Kasumi-1 (cell line): ENCODE data around the gene KRTAP17-1.
A peak's percentile ranks its signal among the peaks of the same experiment; 100 is the strongest.

Experiments used
- DNase-seq, 2 experiments: peaks; one replicate each; lab custom pipeline; 2025; lab: John Stamatoyannopoulos, UW

Gene KRTAP17-1

DNA sequence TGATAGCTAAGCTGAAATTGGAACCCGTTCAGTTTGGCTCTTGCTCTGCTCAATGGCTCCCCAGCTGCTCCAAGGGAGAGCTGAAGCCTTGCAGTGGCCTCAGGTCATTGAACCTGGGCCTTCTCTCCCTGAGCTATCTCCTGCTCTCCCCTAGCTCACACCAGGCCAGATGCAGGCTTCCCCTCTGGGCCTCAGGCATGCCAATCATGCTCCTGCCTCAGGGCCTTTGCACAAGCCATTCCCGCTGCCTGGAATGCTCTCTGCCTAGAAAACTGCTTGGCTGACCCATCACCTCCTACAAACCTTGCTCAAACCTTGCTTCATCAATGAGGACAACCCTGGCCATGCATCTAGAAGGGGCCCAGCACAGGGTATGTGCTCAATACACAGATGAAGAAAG lies 16.7 kb upstream of the KRTAP17-1 start:
- DNase-seq, result no peak

- no peak for DNase-seq
These were observed 16.1 kb upstream of the KRTAP17-1 start for GRCh38 chr17:41331606-41332005.

- DNase-seq, result peak in 1 of 2 experiments; percentile 1
These were observed 13.9 kb upstream of the KRTAP17-1 start for GRCh38 chr17:41329279-41329948.

- DNase-seq, result no peak
These were observed 12.7 kb upstream of the KRTAP17-1 start for GRCh38 chr17:41328207-41328606.

DNA sequence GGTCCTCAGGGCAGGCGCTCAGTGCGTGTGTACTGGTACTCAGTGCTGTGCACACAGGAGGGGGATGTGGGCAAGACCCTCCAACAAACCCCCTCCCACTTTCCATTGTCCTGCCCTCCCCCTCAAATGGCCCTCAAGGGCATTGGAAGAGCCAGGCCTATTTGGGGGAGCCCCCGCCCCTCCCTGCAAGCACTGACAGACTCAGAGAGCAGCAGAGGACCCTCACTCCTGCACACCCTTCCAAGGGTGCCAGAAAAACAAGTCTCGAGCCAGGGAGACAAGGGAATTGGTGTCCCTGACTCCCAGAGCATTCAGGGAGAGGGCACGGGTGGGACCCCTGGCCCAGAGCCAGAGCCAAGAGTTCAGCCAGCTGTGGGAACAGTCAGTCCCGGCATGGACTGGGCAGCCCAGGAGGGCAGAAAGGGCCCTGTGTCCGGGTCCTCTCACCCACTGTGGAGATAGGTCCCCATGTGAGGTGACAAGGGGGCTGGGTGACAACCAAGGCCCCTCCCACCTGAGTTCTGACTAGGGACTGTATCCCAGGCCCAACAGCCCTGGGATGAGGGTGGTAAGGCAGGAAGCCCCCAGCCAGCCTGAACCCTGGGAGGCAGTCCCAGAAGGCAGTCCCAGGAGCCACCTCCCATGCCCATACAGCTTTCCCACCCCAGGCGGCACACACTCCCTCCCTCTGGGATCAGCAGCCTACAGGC lies 12.1 kb upstream of the KRTAP17-1 start:
- DNase-seq, result no peak

DNA sequence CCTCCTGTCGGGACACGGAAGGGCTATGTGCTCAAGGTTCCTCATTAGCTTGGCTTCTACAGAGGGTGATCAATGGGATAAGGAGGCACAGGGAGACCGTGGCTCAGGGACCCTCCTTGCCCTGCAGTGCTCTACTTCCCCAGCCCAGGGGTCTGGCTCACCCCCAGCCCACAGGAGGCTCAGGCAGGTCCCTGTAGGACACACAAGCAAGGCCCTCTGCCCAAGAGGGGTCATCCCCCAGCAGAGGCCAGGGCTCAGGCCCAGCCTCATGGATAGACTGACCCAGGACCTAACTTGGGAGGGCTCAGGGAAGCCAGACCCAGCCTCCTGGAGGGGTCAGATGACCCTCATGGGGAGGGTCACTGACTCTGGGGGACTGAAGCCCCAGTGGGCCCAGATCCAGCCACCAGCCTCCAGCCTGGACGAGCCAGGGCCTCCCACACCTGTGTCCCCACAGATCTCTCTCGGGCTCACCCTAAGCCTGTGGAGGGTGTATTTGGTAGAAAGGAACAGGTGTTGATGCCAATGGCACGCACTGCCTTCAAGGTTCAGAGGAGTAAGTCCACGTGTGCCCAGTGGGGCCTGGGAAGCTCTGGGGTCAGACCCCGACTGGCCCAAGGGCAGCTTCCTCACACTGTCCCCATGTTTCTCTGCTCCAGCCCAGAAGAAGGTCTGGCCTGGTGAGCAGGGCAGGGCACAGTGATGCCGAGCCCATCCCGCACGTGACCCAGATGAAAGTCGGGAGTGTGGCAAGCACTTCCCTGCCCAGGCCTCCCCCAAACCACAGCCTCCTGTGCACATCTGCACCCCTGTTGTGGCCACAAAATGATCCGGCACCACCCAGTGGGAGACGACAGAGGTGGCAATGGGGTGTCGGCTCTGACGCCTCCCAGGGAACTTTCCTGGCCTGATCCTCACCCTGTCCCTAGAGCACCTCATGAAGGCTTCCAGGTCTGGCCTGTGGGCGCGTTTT lies 10.9 kb upstream of the KRTAP17-1 start:
- no peak for DNase-seq

DNA sequence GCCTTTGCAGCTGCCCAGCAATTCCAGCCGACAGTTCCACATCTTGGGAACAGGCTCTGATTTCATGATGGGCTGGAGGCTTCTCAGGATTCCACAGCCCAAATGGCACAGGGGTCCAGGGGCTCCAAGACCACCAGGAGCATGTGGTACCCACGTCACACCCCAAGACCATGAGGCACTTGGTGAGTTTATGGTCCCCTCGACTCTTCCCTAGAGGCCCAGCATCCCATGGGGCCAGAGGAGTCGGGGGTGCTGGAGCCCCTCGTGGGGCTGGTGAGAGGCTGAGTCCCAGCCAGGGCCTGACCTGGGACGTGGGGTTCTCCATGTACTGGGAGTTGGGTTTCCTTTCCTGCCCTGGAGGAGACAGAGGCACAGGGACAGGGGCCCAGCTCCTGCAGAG lies 10.1 kb upstream of the KRTAP17-1 start:
- no peak for DNase-seq

DNA sequence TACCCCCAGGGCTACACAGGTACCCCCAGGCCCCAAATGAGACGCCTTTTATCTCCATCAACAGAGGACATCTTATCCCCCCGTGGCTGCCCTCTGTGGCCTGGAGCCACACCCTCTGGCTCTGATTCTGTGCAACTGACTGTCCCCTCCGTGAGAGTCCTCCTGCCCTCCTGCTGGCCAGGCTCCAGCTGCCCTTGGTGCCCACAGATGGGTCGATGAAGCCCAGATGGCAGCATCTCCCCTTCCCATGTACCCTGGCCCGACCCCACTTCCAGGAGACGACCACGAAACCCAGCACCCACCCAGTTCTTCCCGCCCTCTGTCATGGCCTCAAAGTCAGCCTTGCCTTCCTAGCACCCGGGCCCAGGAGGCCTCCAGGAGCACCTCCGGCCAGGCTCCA lies 9.6 kb upstream of the KRTAP17-1 start:
- DNase-seq, result no peak

DNA sequence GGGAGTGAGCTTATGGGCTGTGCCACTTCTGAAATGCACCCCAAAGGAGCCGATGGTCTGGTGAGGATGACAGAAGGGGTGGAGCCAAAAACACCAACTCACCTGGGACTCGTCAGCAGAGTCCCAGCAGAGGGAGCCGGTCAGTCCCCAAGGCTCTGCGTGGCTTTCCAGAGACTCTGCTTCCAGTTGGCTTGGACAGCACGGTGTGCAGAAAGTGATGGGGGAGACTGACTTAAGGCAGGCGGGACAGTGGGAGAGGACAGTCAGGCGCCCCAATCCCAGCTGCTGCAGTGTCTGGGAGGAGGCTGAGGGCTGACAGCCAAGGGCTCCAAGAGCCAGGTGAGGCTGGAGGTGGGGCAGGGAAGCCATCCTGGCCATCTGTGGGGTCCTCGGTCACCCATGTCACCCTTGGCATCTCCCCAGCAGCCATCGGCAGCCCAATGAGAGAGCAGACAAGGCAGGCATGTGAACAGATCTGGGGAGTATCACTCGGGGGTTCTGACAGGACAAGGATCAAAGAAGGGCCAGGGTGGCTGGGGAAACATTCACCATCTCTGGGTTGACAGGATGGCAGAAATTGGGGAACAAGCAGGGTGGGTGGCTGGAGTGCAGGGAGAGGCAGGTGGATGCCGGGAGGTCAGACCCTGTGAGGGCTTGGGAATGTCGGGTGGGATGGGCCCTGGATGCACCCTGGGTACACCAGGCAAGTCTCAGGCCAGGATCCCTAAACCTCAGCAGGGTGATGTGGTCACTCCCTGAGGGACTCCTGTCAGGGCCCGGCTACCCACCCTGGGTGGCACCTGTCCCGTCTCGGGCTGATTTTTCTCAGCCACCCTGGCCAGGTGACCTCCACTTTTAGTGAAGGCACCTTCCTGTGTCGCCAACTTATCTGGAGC lies 8.9 kb upstream of the KRTAP17-1 start:
- DNase-seq, result no peak

DNA sequence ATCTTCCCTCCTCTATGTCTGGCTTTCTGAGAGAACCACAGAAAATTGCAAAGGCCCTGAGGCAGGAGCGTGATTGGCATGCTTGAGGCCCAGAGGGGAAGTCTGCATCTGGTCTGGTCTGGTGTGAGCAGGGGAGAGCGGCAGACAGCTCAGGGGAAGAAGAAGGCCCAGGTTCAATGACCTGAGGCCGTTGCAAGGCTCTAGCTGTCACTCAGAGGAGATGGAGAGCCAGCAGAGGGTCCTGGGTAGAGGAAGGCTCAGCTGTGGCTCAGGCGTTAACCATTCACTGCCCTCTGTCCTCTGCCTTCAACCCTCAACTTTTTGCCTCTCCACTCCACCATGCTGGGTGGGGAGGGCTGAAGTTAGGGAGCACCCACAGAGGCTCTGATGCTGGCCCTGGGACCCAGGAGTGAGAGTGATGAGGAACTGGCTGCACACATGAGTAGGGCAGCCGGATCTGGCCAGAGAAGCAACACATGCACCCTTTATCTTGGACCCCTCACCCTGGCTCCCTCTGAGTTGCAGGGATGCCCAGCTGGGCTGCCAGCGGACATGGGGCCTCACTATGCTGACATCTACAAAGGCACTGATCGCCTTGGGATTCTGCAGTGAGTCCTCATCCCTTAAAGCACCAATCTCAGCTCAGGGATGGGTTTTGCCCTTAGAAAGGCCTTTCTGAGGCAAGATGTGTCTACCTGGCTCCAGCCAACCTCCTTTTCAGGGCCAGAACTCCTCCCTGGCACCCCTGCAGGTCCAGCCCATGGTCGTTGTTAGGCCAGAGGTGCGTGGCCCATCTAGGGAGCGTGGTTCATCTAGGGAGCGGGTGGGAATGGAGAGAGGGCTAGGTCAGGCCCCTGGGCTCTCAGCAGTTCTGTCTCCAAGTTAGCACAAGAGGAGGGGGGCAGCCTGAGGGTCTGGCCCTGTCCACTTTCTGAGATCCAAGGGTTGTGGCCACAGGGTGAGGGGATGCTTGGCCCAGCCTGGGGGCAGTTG lies 7.7 kb upstream of the KRTAP17-1 start:
- DNase-seq, result no peak

DNA sequence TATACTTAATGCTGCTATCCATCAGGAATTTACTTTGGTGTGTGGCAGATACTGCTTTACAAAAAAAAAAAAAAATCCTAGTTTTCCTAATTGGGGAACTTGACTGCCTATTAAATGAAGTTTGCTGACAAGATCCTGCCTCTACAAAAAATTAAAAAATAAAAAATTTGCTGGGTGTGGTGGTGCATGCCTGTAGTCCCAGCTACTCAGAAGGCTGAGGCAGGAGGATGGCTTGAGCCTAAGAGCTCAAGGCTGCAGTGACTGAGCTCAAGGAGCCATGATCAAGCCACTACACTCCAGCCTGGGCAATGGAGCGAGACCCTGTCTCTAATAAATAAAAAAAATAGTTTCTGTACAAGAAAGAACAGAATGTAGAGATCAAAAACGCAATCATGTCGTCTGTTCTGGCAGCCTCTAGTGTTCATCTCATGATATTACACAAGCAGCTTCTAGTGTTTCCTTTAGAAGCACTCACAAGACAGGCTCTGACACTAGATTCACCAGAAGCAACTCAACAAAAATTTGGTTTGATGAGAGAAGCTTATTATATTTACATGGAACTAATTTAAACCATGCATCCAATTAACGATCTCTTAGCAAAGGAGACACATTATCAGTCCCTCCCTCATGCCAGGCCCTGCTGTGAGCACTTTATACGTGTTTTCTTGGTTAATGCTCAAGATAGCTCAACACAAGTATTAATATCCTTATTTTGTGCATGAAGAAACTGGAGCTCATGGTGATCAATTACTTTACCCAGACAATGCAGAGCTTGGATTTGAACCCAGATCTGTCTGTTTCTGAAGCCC lies 6.8 kb upstream of the KRTAP17-1 start:
- DNase-seq, result peak; percentile 69 to 73

GRCh38 chr17:41318231-41318630 lies 2.7 kb upstream of the KRTAP17-1 start:
- DNase-seq, result no peak

DNA sequence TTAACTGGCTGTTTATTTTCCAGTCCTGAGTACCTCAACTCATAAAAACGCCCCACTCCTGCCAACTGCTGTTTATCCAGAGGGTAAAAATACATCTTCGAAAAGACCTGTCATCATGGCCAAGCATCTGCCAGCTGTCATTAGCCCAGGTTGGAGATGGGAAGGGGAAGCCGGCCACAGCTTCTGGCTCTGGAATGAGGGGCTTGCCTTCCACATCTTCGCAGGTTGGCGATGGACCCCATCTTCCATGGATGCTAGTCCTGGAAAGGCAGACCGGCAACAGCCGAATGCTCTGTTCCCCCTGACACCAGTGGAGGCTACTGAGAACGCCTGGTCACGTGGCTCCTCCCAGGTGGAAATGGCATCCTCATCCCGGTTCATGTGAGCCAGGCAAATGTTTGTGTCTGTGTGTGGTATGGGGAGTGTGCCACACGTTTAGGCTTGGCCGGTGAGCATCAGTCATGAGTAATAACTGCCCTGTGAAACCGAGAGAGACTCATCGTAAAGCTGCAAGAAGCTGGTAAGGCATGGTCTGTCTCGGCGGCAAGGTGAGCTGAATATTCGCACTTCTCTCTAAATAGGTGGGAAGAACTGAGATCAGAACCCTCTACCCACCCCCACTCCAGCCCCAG lies 420 bp upstream of the KRTAP17-1 start:
- DNase-seq, result no peak

DNA sequence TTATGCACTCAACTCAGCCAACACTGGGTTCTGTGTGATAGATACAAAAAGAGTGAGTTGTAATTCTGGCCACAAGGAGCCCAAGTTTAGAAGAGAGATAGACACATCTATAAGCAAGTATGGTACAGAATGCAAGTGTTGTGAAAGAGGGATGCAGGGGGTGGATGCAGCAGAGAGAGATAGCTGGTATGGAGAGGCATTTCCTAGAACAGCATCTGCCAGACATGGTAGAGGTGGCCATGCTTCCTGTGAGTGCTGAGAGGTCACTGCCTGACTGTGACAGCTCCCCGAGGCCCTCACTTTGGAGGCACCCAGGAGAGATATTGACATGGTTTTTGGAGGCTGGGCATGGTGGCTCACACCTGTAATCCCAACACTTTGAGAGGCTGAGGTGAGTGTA lies 4.4 kb downstream of the KRTAP17-1 start:
- no peak for DNase-seq

DNA sequence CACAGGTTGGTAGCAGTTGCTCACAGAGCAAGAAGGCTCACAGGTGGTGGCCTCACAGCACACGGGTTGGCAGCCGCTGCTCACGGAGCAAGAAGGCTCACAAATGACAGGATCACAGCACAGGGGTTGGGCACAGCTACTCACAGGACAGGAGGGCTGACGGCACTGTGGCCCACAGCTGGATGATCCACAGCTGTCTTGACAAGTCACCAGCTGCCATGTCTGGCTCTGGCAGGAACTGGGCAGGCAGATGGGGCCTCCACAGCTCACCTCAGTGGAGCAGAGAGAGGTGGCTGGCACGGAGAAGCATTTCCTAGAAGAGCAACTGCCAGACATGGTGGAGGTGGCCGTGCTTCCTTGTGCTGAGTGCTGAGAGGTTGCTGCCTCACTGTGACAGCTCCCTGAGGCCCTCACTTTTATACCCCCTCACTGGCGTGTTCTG lies 6.6 kb downstream of the KRTAP17-1 start, which contains the start of gene KRTAP16-1:
Gene KRTAP16-1, minus strand, starts transcription at position 392 of the 442 bp plus-strand sequence. Its CDS starts 56 bp downstream, at position 336.
- no peak for DNase-seq

DNA sequence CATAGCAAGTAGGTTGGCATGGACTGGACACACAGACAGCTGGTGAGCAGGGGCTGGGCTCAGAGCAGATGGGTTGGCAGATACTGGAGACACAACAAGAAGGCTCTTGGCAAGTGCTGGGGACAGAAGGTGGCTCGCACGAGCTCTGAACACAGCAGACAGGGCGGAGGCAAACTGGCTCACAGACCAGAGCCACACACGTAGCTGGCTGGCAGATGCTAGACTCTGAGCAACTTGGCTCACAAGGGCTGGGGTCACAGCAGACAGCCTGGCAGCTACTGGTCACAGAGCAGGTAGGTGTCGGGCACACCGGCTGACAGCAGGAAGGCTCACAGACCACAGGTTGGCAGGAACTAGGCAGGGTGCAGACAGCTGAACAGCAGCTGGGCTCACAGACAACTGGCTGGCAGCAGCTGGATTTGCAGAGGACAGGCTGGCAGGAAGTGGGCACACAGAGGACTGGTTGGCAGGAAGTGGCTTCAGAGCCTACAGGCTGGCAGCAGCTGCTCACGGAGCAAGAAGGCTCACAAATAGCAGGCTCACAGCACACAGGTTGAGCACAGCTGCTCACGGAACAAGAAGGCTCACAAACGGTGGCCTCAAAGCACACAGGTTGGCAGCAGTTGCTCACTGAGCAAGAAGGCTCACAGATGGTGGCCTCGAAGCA lies 7.1 kb downstream of the KRTAP17-1 start:
- DNase-seq, result peak in 1 of 2 experiments; percentile 11

- DNase-seq, result no peak
These were observed 7.9 kb downstream of the KRTAP17-1 start for GRCh38 chr17:41307647-41308046.

DNA sequence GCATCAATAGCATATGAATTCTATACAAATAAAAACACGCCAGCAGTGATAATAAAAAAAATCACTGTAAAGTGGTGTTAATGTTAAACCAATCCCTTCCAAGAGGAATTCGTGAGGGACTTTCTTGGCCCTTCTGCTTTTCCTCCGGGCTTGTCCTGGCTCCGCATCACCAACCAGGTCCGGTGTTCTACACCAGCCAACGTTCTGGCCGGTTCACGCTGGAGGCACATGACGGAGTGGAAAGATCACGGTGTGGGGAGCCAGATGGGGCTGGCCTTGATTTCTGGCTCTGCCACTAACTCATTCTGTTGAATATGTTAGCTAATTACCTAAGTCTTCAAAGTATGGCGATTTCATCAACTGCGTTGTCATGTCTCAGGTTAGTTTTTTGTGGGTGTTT lies 11.4 kb downstream of the KRTAP17-1 start:
- DNase-seq, result no peak
